PFSK-1 (cell line): Measurements from ENCODE around the gene SLC1A2.

Source experiments
- POLR2AphosphoS5 ChIP-seq: IDR thresholded peaks from 2 replicates; pipeline ENCODE4 v1.6.1; 2012; ENCODE audit warnings: low read depth, mild to moderate bottlenecking, control low read depth, low read length, moderate library complexity
- TAF1 ChIP-seq: IDR thresholded peaks from 2 replicates; pipeline ENCODE4 v1.6.1; 2012; ENCODE audit warnings: low read length, control low read depth, borderline replicate concordance; ENCODE audit not compliant: insufficient read depth
- TF ChIP-seq, protein P1 (sequence below), 2 experiments: IDR thresholded peaks; 2 replicates each; pipeline versions ENCODE4 v1.6.1 to v1.8.0; 2011 to 2012; ENCODE audit warnings: low read depth in 2 of 2, low read length in 2 of 2, control low read depth in 1 of 2, inconsistent platforms in 1 of 2, mild to moderate bottlenecking in 1 of 2, moderate library complexity in 1 of 2; ENCODE audit not compliant: insufficient read depth in 1 of 2

DNA sequence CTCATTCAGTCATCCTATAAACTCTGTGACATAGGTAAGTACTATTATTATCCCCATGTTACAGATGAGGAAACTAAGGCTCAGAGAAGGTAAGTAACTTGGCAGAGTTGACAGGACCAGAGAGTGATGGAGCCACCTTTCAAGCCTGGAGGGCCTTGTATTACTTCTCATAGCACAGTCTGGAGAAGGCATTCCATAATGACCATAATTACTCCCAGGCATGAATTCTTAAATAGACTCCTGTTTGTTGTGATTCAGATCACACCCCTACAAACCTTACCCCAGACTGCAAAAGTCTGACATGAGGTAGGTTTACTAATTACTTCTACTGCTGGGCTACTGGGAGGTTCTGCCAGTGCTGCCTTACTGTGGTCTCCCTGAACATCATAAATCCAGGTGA, 203.4 kb downstream of the SLC1A2 start:
- TF ChIP-seq, protein P1, sequence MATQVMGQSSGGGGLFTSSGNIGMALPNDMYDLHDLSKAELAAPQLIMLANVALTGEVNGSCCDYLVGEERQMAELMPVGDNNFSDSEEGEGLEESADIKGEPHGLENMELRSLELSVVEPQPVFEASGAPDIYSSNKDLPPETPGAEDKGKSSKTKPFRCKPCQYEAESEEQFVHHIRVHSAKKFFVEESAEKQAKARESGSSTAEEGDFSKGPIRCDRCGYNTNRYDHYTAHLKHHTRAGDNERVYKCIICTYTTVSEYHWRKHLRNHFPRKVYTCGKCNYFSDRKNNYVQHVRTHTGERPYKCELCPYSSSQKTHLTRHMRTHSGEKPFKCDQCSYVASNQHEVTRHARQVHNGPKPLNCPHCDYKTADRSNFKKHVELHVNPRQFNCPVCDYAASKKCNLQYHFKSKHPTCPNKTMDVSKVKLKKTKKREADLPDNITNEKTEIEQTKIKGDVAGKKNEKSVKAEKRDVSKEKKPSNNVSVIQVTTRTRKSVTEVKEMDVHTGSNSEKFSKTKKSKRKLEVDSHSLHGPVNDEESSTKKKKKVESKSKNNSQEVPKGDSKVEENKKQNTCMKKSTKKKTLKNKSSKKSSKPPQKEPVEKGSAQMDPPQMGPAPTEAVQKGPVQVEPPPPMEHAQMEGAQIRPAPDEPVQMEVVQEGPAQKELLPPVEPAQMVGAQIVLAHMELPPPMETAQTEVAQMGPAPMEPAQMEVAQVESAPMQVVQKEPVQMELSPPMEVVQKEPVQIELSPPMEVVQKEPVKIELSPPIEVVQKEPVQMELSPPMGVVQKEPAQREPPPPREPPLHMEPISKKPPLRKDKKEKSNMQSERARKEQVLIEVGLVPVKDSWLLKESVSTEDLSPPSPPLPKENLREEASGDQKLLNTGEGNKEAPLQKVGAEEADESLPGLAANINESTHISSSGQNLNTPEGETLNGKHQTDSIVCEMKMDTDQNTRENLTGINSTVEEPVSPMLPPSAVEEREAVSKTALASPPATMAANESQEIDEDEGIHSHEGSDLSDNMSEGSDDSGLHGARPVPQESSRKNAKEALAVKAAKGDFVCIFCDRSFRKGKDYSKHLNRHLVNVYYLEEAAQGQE (IDR thresholded peaks at IDR 0.05; ENCODE audit: insufficient read depth in 1 of 2, low read depth in 2 of 2, low read length in 2 of 2): no peak
- TF ChIP-seq POLR2AphosphoS5: no peak
- no peak for TF ChIP-seq TAF1
